HEK293 (cell line): ENCODE measurements around the gene UBAC2.

Source experiments
- CTCF ChIA-PET: fragments of 350-600 bp; formaldehyde crosslinking; extraction: SDS; loops from one replicate; lab custom pipeline; 2021; ENCODE audit warnings: antibody characterized with exemption; lab: Yijun Ruan, JAX
- POLR2A ChIA-PET: fragments of 300-600 bp; formaldehyde crosslinking; extraction: SDS; loops from one replicate; lab custom pipeline; 2020; ENCODE audit warnings: antibody characterized with exemption, inconsistent platforms; lab: Yijun Ruan, JAX
- H3K27ac ChIP-seq: fragments of 200-500 bp; sonication (Bioruptor generic); 2 replicates; pipeline ENCODE4 v1.5.1; 2014; ENCODE audit warnings: low read depth, low read length, control low read depth, inconsistent platforms; ENCODE audit errors: extremely low read depth
- H3K36me3 ChIP-seq, 2 experiments: fragments of 200-500 bp in 1 of 2; sonication (Bioruptor generic) in 1 of 2; 1 replicate in 1 of 2; 2 replicates in 1 of 2; pipeline ENCODE4 v1.5.1; 2014 to 2017; ENCODE audit warnings: inconsistent platforms in 2 of 2, low read length in 2 of 2; ENCODE audit not compliant: control insufficient read depth in 2 of 2, insufficient read depth in 1 of 2
- H3K4me1 ChIP-seq: fragments of 200-500 bp; sonication (Bioruptor generic); 2 replicates; pipeline ENCODE4 v1.5.1; 2014; ENCODE audit warnings: mild to moderate bottlenecking, low read length, inconsistent platforms; ENCODE audit not compliant: control insufficient read depth, insufficient read depth
- H3K4me3 ChIP-seq: 2 replicates; pipeline ENCODE4 v1.5.1; 2011; ENCODE audit warnings: low read depth, mild to moderate bottlenecking, control low read depth, low read length, moderate library complexity
- H3K9me3 ChIP-seq: fragments of 200-500 bp; sonication (Bioruptor generic); 2 replicates; pipeline ENCODE4 v1.5.1; 2014; ENCODE audit warnings: low read depth, low read length, inconsistent platforms; ENCODE audit not compliant: control insufficient read depth, insufficient read depth
- GLIS2 ChIP-seq: fragments of 450-650 bp; formaldehyde crosslinking; IDR thresholded peaks from 2 replicates; pipeline ENCODE4 v1.5.1; 2016; ENCODE audit warnings: missing biosample characterization, missing genetic modification characterization
- OSR2 ChIP-seq: fragments of 450-650 bp; formaldehyde crosslinking; IDR thresholded peaks from 2 replicates; pipeline ENCODE4 v1.5.1; 2016; ENCODE audit warnings: missing biosample characterization, missing genetic modification characterization
- PRDM2 ChIP-seq: fragments of 450-650 bp; formaldehyde crosslinking; IDR thresholded peaks from 2 replicates; pipeline ENCODE4 v1.5.1; 2016; ENCODE audit warnings: missing biosample characterization, missing genetic modification characterization, borderline replicate concordance
- ZNF132 ChIP-seq: fragments of 450-650 bp; formaldehyde crosslinking; IDR thresholded peaks from 2 replicates; pipeline ENCODE4 v1.5.1; 2017; ENCODE audit warnings: missing biosample characterization, missing genetic modification characterization, borderline replicate concordance
- ZNF175 ChIP-seq: fragments of 450-650 bp; formaldehyde crosslinking; IDR thresholded peaks from 2 replicates; pipeline ENCODE4 v1.5.1; 2016; ENCODE audit warnings: missing biosample characterization, missing genetic modification characterization
- ZNF18 ChIP-seq: fragments of 450-650 bp; formaldehyde crosslinking; IDR thresholded peaks from 2 replicates; pipeline ENCODE4 v1.5.1; 2016; ENCODE audit warnings: missing biosample characterization, missing genetic modification characterization
- ZNF274 ChIP-seq, 2 experiments: fragments of 200-500 bp in 1 of 2; fragments of 450-650 bp in 1 of 2; sonication (Bioruptor generic) in 1 of 2; formaldehyde crosslinking in 1 of 2; IDR thresholded peaks; 2 replicates each; pipeline versions ENCODE4 v1.5.1 to v1.6.1; 2014 to 2016; ENCODE audit warnings: borderline replicate concordance in 1 of 2, inconsistent platforms in 1 of 2, low read length in 1 of 2, missing biosample characterization in 1 of 2, missing genetic modification characterization in 1 of 2
- ZNF280D ChIP-seq: fragments of 450-650 bp; formaldehyde crosslinking; IDR thresholded peaks from 2 replicates; pipeline ENCODE4 v1.5.1; 2016; ENCODE audit warnings: missing biosample characterization, missing genetic modification characterization
- ZNF302 ChIP-seq: fragments of 450-650 bp; formaldehyde crosslinking; IDR thresholded peaks from 2 replicates; pipeline ENCODE4 v1.5.1; 2016; ENCODE audit warnings: missing biosample characterization, missing genetic modification characterization, low read depth
- ZNF335 ChIP-seq: fragments of 450-650 bp; formaldehyde crosslinking; conservative IDR thresholded peaks from 2 replicates; pipeline ENCODE4 v1.5.1; 2016; ENCODE audit warnings: missing biosample characterization, missing genetic modification characterization
- ZNF518A ChIP-seq: fragments of 450-650 bp; formaldehyde crosslinking; conservative IDR thresholded peaks from 2 replicates; pipeline ENCODE4 v1.5.1; 2016; ENCODE audit warnings: low read depth, missing biosample characterization, missing genetic modification characterization
- ZNF544 ChIP-seq: fragments of 450-650 bp; formaldehyde crosslinking; IDR thresholded peaks from 2 replicates; pipeline ENCODE4 v1.5.0; 2017; ENCODE audit warnings: missing biosample characterization, missing genetic modification characterization
- ZNF623 ChIP-seq: fragments of 450-650 bp; formaldehyde crosslinking; IDR thresholded peaks from 2 replicates; pipeline ENCODE4 v1.5.1; 2016; ENCODE audit warnings: missing biosample characterization, missing genetic modification characterization
- ZNF624 ChIP-seq: fragments of 450-650 bp; formaldehyde crosslinking; IDR thresholded peaks from 2 replicates; pipeline ENCODE4 v1.5.1; 2017; ENCODE audit warnings: missing biosample characterization, missing genetic modification characterization
- ZNF768 ChIP-seq: fragments of 450-650 bp; formaldehyde crosslinking; IDR thresholded peaks from 2 replicates; pipeline ENCODE4 v1.5.1; 2018; ENCODE audit warnings: missing biosample characterization, mild to moderate bottlenecking, missing genetic modification characterization
- ZSCAN4 ChIP-seq: fragments of 450-650 bp; formaldehyde crosslinking; IDR thresholded peaks from 2 replicates; pipeline ENCODE4 v1.5.1; 2017; ENCODE audit warnings: missing biosample characterization, missing genetic modification characterization
- TF ChIP-seq, protein P1 (sequence below): fragments of 450-650 bp; formaldehyde crosslinking; IDR thresholded peaks from 2 replicates; pipeline ENCODE4 v1.5.0; 2017; ENCODE audit warnings: missing biosample characterization, missing genetic modification characterization, borderline replicate concordance

The UBAC2 gene

GRCh38 chr13:99254830-99255229 is 54.2 kb downstream of the UBAC2 start:
- ChIA-PET POLR2A (no interaction called here), CTCF (interaction anchor here (0.9 to 2.0 kb wide), 5 partner anchors 11 to 415 kb away, joined by 3 to 9 read pairs (median 4); no protein-coding TSS in a partner anchor)
- Histone ChIP-seq H3K4me1 (no peaks in the 10 kb centered on the region), H3K36me3 (peaks cover 0 to 7% of the 10 kb centered on the region in 2 experiments; a peak in 1 of 3 replicates), H3K27ac (no peak overlapping the region), H3K9me3 (no peaks in the 10 kb centered on the region), H3K4me3 (no peak overlapping the region)
- TF ChIP-seq PRDM2 (tag by site-specific recombination) (no peak), ZNF302 (tag by site-specific recombination) (no peak), ZNF623 (no peak), GLIS2 (no peak), ZNF18 (tag by site-specific recombination) (no peak), ZNF544 (tag by site-specific recombination) (no peak), ZNF274 (IDR thresholded peaks at IDR 0.05; ENCODE audit: low read length) (no peak), ZNF274 (tag by site-specific recombination; IDR thresholded peaks at IDR 0.05; ENCODE audit: borderline replicate concordance) (no peak), ZNF518A (tag by site-specific recombination) (no peak), ZNF624 (tag by site-specific recombination) (no peak), ZNF768 (tag by site-specific recombination) (no peak), OSR2 (tag by site-specific recombination) (no peak), ZNF335 (tag by site-specific recombination) (no peak), ZNF175 (tag by site-specific recombination) (no peak), ZNF280D (no peak), ZSCAN4 (no peak), ZNF132 (tag by site-specific recombination) (no peak)
- TF ChIP-seq, protein P1, sequence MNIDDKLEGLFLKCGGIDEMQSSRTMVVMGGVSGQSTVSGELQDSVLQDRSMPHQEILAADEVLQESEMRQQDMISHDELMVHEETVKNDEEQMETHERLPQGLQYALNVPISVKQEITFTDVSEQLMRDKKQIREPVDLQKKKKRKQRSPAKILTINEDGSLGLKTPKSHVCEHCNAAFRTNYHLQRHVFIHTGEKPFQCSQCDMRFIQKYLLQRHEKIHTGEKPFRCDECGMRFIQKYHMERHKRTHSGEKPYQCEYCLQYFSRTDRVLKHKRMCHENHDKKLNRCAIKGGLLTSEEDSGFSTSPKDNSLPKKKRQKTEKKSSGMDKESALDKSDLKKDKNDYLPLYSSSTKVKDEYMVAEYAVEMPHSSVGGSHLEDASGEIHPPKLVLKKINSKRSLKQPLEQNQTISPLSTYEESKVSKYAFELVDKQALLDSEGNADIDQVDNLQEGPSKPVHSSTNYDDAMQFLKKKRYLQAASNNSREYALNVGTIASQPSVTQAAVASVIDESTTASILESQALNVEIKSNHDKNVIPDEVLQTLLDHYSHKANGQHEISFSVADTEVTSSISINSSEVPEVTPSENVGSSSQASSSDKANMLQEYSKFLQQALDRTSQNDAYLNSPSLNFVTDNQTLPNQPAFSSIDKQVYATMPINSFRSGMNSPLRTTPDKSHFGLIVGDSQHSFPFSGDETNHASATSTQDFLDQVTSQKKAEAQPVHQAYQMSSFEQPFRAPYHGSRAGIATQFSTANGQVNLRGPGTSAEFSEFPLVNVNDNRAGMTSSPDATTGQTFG (tag by site-specific recombination), result no peak
